Neural progenitor cell (in vitro differentiated cells): ENCODE data around the gene TACC3.

Experiments
- EZH2 ChIP-seq: fragments of 200-600 bp; sonication (generic); IDR thresholded peaks from 2 replicates; pipeline ENCODE4 v1.6.1; 2017; ENCODE audit warnings: antibody characterized with exemption, mild to moderate bottlenecking, moderate library complexity
- EZH2phosphoT487 ChIP-seq: fragments of 200-600 bp; sonication (generic); IDR thresholded peaks from 2 replicates; pipeline ENCODE4 v1.6.1; 2017; ENCODE audit warnings: antibody characterized with exemption
- TF ChIP-seq, protein P1 (sequence below): fragments of 200-600 bp; sonication (generic); IDR thresholded peaks from 2 replicates; pipeline ENCODE4 v1.5.1; 2017; ENCODE audit warnings: antibody characterized with exemption, mild to moderate bottlenecking

GRCh38 chr4:1727117-1728031 is 6.1 kb downstream of the TACC3 start:
- TF ChIP-seq, protein P1, sequence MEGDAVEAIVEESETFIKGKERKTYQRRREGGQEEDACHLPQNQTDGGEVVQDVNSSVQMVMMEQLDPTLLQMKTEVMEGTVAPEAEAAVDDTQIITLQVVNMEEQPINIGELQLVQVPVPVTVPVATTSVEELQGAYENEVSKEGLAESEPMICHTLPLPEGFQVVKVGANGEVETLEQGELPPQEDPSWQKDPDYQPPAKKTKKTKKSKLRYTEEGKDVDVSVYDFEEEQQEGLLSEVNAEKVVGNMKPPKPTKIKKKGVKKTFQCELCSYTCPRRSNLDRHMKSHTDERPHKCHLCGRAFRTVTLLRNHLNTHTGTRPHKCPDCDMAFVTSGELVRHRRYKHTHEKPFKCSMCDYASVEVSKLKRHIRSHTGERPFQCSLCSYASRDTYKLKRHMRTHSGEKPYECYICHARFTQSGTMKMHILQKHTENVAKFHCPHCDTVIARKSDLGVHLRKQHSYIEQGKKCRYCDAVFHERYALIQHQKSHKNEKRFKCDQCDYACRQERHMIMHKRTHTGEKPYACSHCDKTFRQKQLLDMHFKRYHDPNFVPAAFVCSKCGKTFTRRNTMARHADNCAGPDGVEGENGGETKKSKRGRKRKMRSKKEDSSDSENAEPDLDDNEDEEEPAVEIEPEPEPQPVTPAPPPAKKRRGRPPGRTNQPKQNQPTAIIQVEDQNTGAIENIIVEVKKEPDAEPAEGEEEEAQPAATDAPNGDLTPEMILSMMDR = no peak
- TF ChIP-seq EZH2 = no peak
- TF ChIP-seq EZH2phosphoT487 = no peak
